ENCODE measurements around the gene BMPR1A.
A peak's percentile ranks its signal among the peaks of the same experiment; 100 is the strongest.

The BMPR1A gene

GRCh38 chr10:86968994-86969355 lies 212.6 kb downstream of the BMPR1A start:
- TF ChIP-seq CTCF (IDR thresholded peaks at IDR 0.05; ENCODE audit: low read depth, low read length, missing control alignments): no peak
- in situ Hi-C loops (cut with HindIII; ENCODE audit: low sequenced_read_pairs): no loop called here
- peak overlapping the region; percentile 26 for H3K4me3 ChIP-seq (ENCODE audit: low read depth, low read length)
- DNase-seq (ENCODE audit: low read depth): no peak

GRCh38 chr10:86969421-86970041 lies 213.1 kb downstream of the BMPR1A start:
- H3K4me3 ChIP-seq (ENCODE audit: low read depth, low read length): peak overlapping the region; percentile 61
- in situ Hi-C loops (cut with HindIII; ENCODE audit: low sequenced_read_pairs): no loop called here
- no peak for DNase-seq (ENCODE audit: low read depth)
- no peak for TF ChIP-seq CTCF (IDR thresholded peaks at IDR 0.05; ENCODE audit: low read depth, low read length, missing control alignments)

- no peak for DNase-seq (ENCODE audit: low read depth)
- in situ Hi-C loops (cut with HindIII; ENCODE audit: low sequenced_read_pairs): no loop called here
- H3K4me3 ChIP-seq (ENCODE audit: low read depth, low read length): peak overlapping the region; percentile 61
- no peak for TF ChIP-seq CTCF (IDR thresholded peaks at IDR 0.05; ENCODE audit: low read depth, low read length, missing control alignments)
Measured at GRCh38 chr10:86970162-86970981, 214.0 kb downstream of the BMPR1A start.

GRCh38 chr10:86970982-86971231 lies 214.5 kb downstream of the BMPR1A start:
- peak overlapping the region; percentile 61 for H3K4me3 ChIP-seq (ENCODE audit: low read depth, low read length)
- in situ Hi-C loops (cut with HindIII; ENCODE audit: low sequenced_read_pairs): no loop called here
- no peak for DNase-seq (ENCODE audit: low read depth)
- TF ChIP-seq CTCF (IDR thresholded peaks at IDR 0.05; ENCODE audit: low read depth, low read length, missing control alignments): no peak

GRCh38 chr10:86971232-86971991 lies 215.0 kb downstream of the BMPR1A start:
- TF ChIP-seq CTCF (IDR thresholded peaks at IDR 0.05; ENCODE audit: low read depth, low read length, missing control alignments): no peak
- in situ Hi-C loops (cut with HindIII; ENCODE audit: low sequenced_read_pairs): no loop called here
- peak overlapping the region; percentile 61 for H3K4me3 ChIP-seq (ENCODE audit: low read depth, low read length)
- DNase-seq (ENCODE audit: low read depth): peak; percentile 40

- H3K4me3 ChIP-seq (ENCODE audit: low read depth, low read length): no peak overlapping the region
- in situ Hi-C loops (cut with HindIII; ENCODE audit: low sequenced_read_pairs): no loop called here
- TF ChIP-seq CTCF (IDR thresholded peaks at IDR 0.05; ENCODE audit: low read depth, low read length, missing control alignments): no peak
- DNase-seq (ENCODE audit: low read depth): no peak
Measured at GRCh38 chr10:86972613-86973380, 216.4 kb downstream of the BMPR1A start.
